ENCODE data around the gene ATP2A1. TPM values are rescaled to one million over a fixed set of nuclear protein-coding genes. Genes with fewer than 3 reads are reported as not detected.

ATP2A1 gene
- total and polyA plus RNA-seq, 2 of the 13 experiments (the other 11 are each of a cell fraction or from before 2014, with no cell fraction given), result 3.2 to 12.5 TPM

- TF ChIP-seq ATF5 (CRISPR knock-in tag; IDR thresholded peaks at IDR 0.05; ENCODE audit: low read depth) (no peak), FOXP4 (CRISPR knock-in tag; IDR thresholded peaks at IDR 0.05) (no peak), E2F2 (CRISPR knock-in tag; IDR thresholded peaks at IDR 0.05; ENCODE audit: borderline replicate concordance) (no peak), KDM6A (CRISPR knock-in tag; IDR thresholded peaks at IDR 0.05; ENCODE audit: low read depth) (no peak), ZNF790 (CRISPR knock-in tag; IDR thresholded peaks at IDR 0.05; ENCODE audit: borderline replicate concordance) (no peak), ZNF3 (CRISPR knock-in tag; IDR thresholded peaks at IDR 0.05) (no peak), ZNF121 (CRISPR knock-in tag; IDR thresholded peaks at IDR 0.05) (0 out of 2 replicates have a peak, but pooled peaks have one; percentile 19), ZBTB34 (CRISPR knock-in tag; IDR thresholded peaks at IDR 0.05) (no peak), ZBTB2 (CRISPR knock-in tag; IDR thresholded peaks at IDR 0.05; ENCODE audit: low read depth) (peak; percentile 45; the same call in 1 of the 2 replicates), NFATC3 (CRISPR knock-in tag; IDR thresholded peaks at IDR 0.05) (no peak), CAMTA2 (CRISPR knock-in tag; IDR thresholded peaks at IDR 0.05; ENCODE audit: borderline replicate concordance) (no peak), SIX4 (CRISPR knock-in tag; IDR thresholded peaks at IDR 0.05) (no peak), ZBTB10 (CRISPR knock-in tag; IDR thresholded peaks at IDR 0.05; ENCODE audit: borderline replicate concordance) (no peak), ZMAT5 (CRISPR knock-in tag; IDR thresholded peaks at IDR 0.05; ENCODE audit: borderline replicate concordance, low read depth) (no peak), MYNN (CRISPR knock-in tag; IDR thresholded peaks at IDR 0.05; ENCODE audit: low read depth) (no peak), ZNF275 (CRISPR knock-in tag; IDR thresholded peaks at IDR 0.05; ENCODE audit: borderline replicate concordance) (no peak)
These were observed 57.9 kb downstream of the ATP2A1 start (continued) for GRCh38 chr16:28935924-28936783.

All from HepG2 (cell line).